Caco-2 (cell line): ENCODE results near the gene FBLN7. TPM values are rescaled to one million over a fixed set of nuclear protein-coding genes. Genes with fewer than 3 reads are reported as not detected.

Experiments
- BruUV-seq: library from RNA; stranded (reverse); fragments of 400-500 nt; replicated peaks from 2 replicates; lab custom pipeline; 2021; lab: Mats Ljungman, UMichigan
- CTCF ChIA-PET: fragments of 300-600 bp; sonication (Branson Sonifier 250); formaldehyde crosslinking; loops from one replicate; lab custom pipeline; 2022; ENCODE audit warnings: antibody characterized with exemption; lab: Charles Lee
- POLR2A ChIA-PET: fragments of 300-600 bp; sonication (Branson Sonifier 250); formaldehyde crosslinking; loops from one replicate; lab custom pipeline; 2022; ENCODE audit warnings: antibody characterized with exemption; lab: Charles Lee
- DNase-seq, 2 experiments: peaks; one replicate each; pipeline versions ENCODE4 v3.0.0 to v3.0.0-alpha.2; 2020 to 2022
- H3K27me3 ChIP-seq: replicated peaks from 2 replicates; pipeline ENCODE4 v1.6.0; 2011; ENCODE audit warnings: low read length; ENCODE audit not compliant: control insufficient read depth, insufficient read depth
- H3K36me3 ChIP-seq: 2 replicates; pipeline ENCODE4 v1.5.1; 2011; ENCODE audit warnings: low read length; ENCODE audit not compliant: control insufficient read depth, insufficient read depth
- H3K4me1 ChIP-seq: fragments of 250-450 bp; sonication (Bioruptor Pico); 2 replicates; pipeline ENCODE4 v1.5.1; 2020; ENCODE audit warnings: mild to moderate bottlenecking
- H3K4me3 ChIP-seq: 2 replicates; pipeline ENCODE4 v1.5.1; 2011; ENCODE audit warnings: low read depth, mild to moderate bottlenecking, control low read depth, low read length
- H3K9me3 ChIP-seq: fragments of 250-450 bp; sonication (Bioruptor Pico); 2 replicates; pipeline ENCODE4 v1.5.1; 2020; ENCODE audit warnings: mild to moderate bottlenecking, moderate library complexity
- H3K27ac Mint-ChIP-seq: one replicate; pipeline ENCODE4 v1.8.0; 2022; ENCODE audit warnings: mixed read lengths; ENCODE audit not compliant: unreplicated experiment
- H3K27me3 Mint-ChIP-seq: one replicate; pipeline ENCODE4 v1.8.0; 2022; ENCODE audit warnings: mixed read lengths; ENCODE audit not compliant: insufficient read depth, unreplicated experiment
- H3K36me3 Mint-ChIP-seq: one replicate; pipeline ENCODE4 v1.8.0; 2022; ENCODE audit warnings: mild to moderate bottlenecking, mixed read lengths; ENCODE audit not compliant: insufficient read depth, unreplicated experiment
- H3K4me1 Mint-ChIP-seq: one replicate; pipeline ENCODE4 v1.8.0; 2022; ENCODE audit warnings: low read depth, mixed read lengths; ENCODE audit not compliant: unreplicated experiment
- H3K4me3 Mint-ChIP-seq: one replicate; pipeline ENCODE4 v1.8.0; 2022; ENCODE audit warnings: mild to moderate bottlenecking, moderate library complexity, mixed read lengths; ENCODE audit not compliant: unreplicated experiment
- H3K9me3 Mint-ChIP-seq: one replicate; pipeline ENCODE4 v1.8.0; 2022; ENCODE audit warnings: mixed read lengths; ENCODE audit not compliant: unreplicated experiment
- CTCF ChIP-seq, 2 experiments: fragments of 200-600 bp in 1 of 2; IDR thresholded peaks; 1 replicate in 1 of 2; 2 replicates in 1 of 2; pipeline versions ENCODE4 v1.5.1 to v1.8.0; 2011 to 2022; ENCODE audit warnings: antibody characterized with exemption in 1 of 2, control low read depth in 1 of 2, inconsistent platforms in 1 of 2, low read depth in 1 of 2, low read length in 1 of 2, mild to moderate bottlenecking in 1 of 2, moderate library complexity in 1 of 2; ENCODE audit not compliant: insufficient read depth in 1 of 2, severe bottlenecking in 1 of 2, unreplicated experiment in 1 of 2
- intact Hi-C: fragments of 100-400 bp; cut with micrococcal nuclease; formaldehyde crosslinking; loops from one replicate; pipeline ENCODE4 v1.10.0; 2022; ENCODE audit not compliant: unreplicated experiment
- total RNA-seq: library from RNA; stranded (reverse); gene quantifications from 2 replicates; pipeline ENCODE4 v1.2.3, GENCODE V29; 2022

Gene FBLN7
- total RNA-seq, 1 experiment from 2014 or later = 0.59 TPM

GRCh38 chr2:112153501-112153900, 15.3 kb downstream of the FBLN7 start:
- CTCF ChIA-PET = no interaction called here
- H3K27me3 ChIP-seq = no peaks in the 10 kb centered on the region

GRCh38 chr2:112154246-112155117, 16.3 kb downstream of the FBLN7 start:
- no peaks in the 10 kb centered on the region for H3K9me3 ChIP-seq
- H3K27me3 ChIP-seq = no peaks in the 10 kb centered on the region; the same call in 1 of the 2 replicates
- intact Hi-C loops = no loop called here
- no peak for DNase-seq
- CTCF ChIA-PET = no interaction called here
- no TSS peak for BruUV-seq
- no peaks in the 10 kb centered on the region for H3K4me1 Mint-ChIP-seq
- no peaks in the 10 kb centered on the region for H3K36me3 ChIP-seq
- TF ChIP-seq CTCF (IDR thresholded peaks at IDR 0.05; ENCODE audit: insufficient read depth in 1 of 2, low read depth in 1 of 2, low read length in 1 of 2, severe bottlenecking in 1 of 2, unreplicated experiment in 1 of 2) = no peak
- POLR2A ChIA-PET = no interaction called here
- peaks cover under 1% of the 10 kb centered on the region for H3K36me3 Mint-ChIP-seq
- no peak overlapping the region for H3K4me3 ChIP-seq
- no peaks in the 10 kb centered on the region for H3K27me3 Mint-ChIP-seq
- no peak overlapping the region for H3K4me3 Mint-ChIP-seq
- H3K9me3 Mint-ChIP-seq = no peaks in the 10 kb centered on the region
- no peaks in the 10 kb centered on the region for H3K4me1 ChIP-seq
- H3K27ac Mint-ChIP-seq = no peak overlapping the region

More at GRCh38 chr2:112153501-112153900, 15.3 kb downstream of the FBLN7 start:
- no peaks in the 10 kb centered on the region for H3K36me3 ChIP-seq
- Mint-ChIP-seq H3K27me3 (no peaks in the 10 kb centered on the region), H3K4me1 (no peaks in the 10 kb centered on the region), H3K9me3 (no peaks in the 10 kb centered on the region), H3K4me3 (no peak overlapping the region), H3K27ac (no peak overlapping the region), H3K36me3 (peaks cover 5% of the 10 kb centered on the region)
- no peak overlapping the region for H3K4me3 ChIP-seq
- POLR2A ChIA-PET = no interaction called here
- no peaks in the 10 kb centered on the region for H3K4me1 ChIP-seq
- no peak for DNase-seq
- no TSS peak for BruUV-seq
- TF ChIP-seq CTCF (IDR thresholded peaks at IDR 0.05; ENCODE audit: insufficient read depth in 1 of 2, low read depth in 1 of 2, low read length in 1 of 2, severe bottlenecking in 1 of 2, unreplicated experiment in 1 of 2) = no peak
- H3K9me3 ChIP-seq = no peaks in the 10 kb centered on the region
- intact Hi-C loops = no loop called here

GRCh38 chr2:112155331-112156151, 17.4 kb downstream of the FBLN7 start:
- Mint-ChIP-seq H3K4me3 (no peak overlapping the region), H3K27ac (no peak overlapping the region), H3K4me1 (no peaks in the 10 kb centered on the region), H3K27me3 (no peaks in the 10 kb centered on the region), H3K9me3 (no peaks in the 10 kb centered on the region), H3K36me3 (no peaks in the 10 kb centered on the region)
- no peak for TF ChIP-seq CTCF (IDR thresholded peaks at IDR 0.05; ENCODE audit: insufficient read depth in 1 of 2, low read depth in 1 of 2, low read length in 1 of 2, severe bottlenecking in 1 of 2, unreplicated experiment in 1 of 2)
- H3K9me3 ChIP-seq = no peaks in the 10 kb centered on the region
- ChIA-PET POLR2A (no interaction called here), CTCF (no interaction called here)
- H3K27me3 ChIP-seq = no peaks in the 10 kb centered on the region; the same call in 1 of the 2 replicates
- intact Hi-C loops = no loop called here
- H3K36me3 ChIP-seq = no peaks in the 10 kb centered on the region
- BruUV-seq = no TSS peak
- no peak overlapping the region for H3K4me3 ChIP-seq
- no peak for DNase-seq
- no peaks in the 10 kb centered on the region for H3K4me1 ChIP-seq
